ENCODE results near the gene OR14I1. TPM values are rescaled to one million over a fixed set of nuclear protein-coding genes. Genes with fewer than 3 reads are reported as not detected.

Gene OR14I1
- total and polyA plus RNA-seq, 9 of the 15 experiments (the other 6 are each of a cell fraction or from before 2014, with no cell fraction given): not detected

DNA sequence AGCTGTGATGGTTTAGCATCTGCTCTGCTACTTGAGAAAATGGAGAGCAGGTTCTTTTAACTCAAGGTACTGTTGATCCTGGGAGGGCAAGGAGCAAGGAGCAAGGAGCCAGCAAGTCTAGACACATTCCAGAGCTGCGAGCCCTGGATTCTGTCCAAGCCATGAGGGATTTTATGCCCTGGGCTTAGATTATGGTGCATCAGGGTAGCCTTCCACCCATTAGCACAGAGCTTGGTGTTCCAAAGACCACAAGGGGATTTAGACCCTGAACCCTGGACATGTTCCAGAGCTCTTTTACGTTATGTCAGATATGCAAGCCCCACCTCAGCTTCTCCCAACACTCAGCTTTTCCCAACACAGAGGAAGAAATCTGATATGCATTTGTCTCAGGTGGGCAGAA, 2.0 kb upstream of the OR14I1 start:
- TF ChIP-seq ZNF589 (CRISPR knock-in tag; IDR thresholded peaks at IDR 0.05; ENCODE audit: low read depth) (no peak), ZNF133 (CRISPR knock-in tag; IDR thresholded peaks at IDR 0.05) (no peak), NBN (IDR thresholded peaks at IDR 0.05; ENCODE audit: low read depth) (no peak), SAP30 (IDR thresholded peaks at IDR 0.05; ENCODE audit: borderline replicate concordance, insufficient read depth, low read depth, low read length, poor library complexity, severe bottlenecking) (no peak), RB1 (IDR thresholded peaks at IDR 0.05; ENCODE audit: low read depth) (no peak), ELF2 (CRISPR knock-in tag; IDR thresholded peaks at IDR 0.05) (no peak), NR2F6 (CRISPR knock-in tag; IDR thresholded peaks at IDR 0.05) (no peak)
- TF ChIP-seq, protein P1, sequence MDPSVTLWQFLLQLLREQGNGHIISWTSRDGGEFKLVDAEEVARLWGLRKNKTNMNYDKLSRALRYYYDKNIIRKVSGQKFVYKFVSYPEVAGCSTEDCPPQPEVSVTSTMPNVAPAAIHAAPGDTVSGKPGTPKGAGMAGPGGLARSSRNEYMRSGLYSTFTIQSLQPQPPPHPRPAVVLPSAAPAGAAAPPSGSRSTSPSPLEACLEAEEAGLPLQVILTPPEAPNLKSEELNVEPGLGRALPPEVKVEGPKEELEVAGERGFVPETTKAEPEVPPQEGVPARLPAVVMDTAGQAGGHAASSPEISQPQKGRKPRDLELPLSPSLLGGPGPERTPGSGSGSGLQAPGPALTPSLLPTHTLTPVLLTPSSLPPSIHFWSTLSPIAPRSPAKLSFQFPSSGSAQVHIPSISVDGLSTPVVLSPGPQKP (CRISPR knock-in tag; IDR thresholded peaks at IDR 0.05): no peak
- TF ChIP-seq, protein P2, sequence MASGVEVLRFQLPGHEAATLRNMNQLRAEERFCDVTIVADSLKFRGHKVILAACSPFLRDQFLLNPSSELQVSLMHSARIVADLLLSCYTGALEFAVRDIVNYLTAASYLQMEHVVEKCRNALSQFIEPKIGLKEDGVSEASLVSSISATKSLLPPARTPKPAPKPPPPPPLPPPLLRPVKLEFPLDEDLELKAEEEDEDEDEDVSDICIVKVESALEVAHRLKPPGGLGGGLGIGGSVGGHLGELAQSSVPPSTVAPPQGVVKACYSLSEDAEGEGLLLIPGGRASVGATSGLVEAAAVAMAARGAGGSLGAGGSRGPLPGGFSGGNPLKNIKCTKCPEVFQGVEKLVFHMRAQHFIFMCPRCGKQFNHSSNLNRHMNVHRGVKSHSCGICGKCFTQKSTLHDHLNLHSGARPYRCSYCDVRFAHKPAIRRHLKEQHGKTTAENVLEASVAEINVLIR (CRISPR knock-in tag; IDR thresholded peaks at IDR 0.05): no peak
- H3K4me1 ChIP-seq (replicated peaks in 1 of 2; ENCODE audit: control insufficient read depth in 2 of 2, insufficient read depth in 2 of 2, low read length in 2 of 2): no peaks in the 10 kb centered on the region
- no peak overlapping the region for H2AFZ ChIP-seq (ENCODE audit: low read depth, low read length)
- 4% methylated on average over 2 of the region's 2 CpGs for WGBS (ENCODE audit: insufficient coverage, low coverage, missing lambda C conversion rate)
- no peaks in the 10 kb centered on the region for H3K9me1 ChIP-seq (ENCODE audit: control insufficient read depth, insufficient read depth, low read length)
- H3K4me2 ChIP-seq (ENCODE audit: insufficient read depth, low read length): no peak overlapping the region
- no peaks in the 10 kb centered on the region for H3K36me3 ChIP-seq (ENCODE audit: control insufficient read depth, insufficient read depth, low read length)
- in situ Hi-C loops (cut with MboI): no loop called here
- no peaks in the 10 kb centered on the region for H3K79me2 ChIP-seq (ENCODE audit: control insufficient read depth, insufficient read depth, low read length)
- ATAC-seq (no peak), FAIRE-seq (no peak), DNase-seq (ENCODE audit: extremely low read depth in 1 of 4, low spot score in 3 of 4) (no peak)
- no TSS peak for BruUV-seq (replicated peaks)
- no peaks in the 10 kb centered on the region for H3K9me3 ChIP-seq (replicated peaks; ENCODE audit: control insufficient read depth, insufficient read depth, low read depth, low read length)
- CTCF ChIA-PET (ENCODE audit: low intra/inter-chr PET ratio): interaction anchor here (1.8 kb wide), 1 partner anchor 103 kb away, joined by 9 read pairs; no protein-coding TSS in a partner anchor
- intact Hi-C loops (cut with micrococcal nuclease): no loop called here
- H3K4me3 ChIP-seq: no peak overlapping the region
- no peaks in the 10 kb centered on the region for H4K20me1 ChIP-seq (replicated peaks; ENCODE audit: control insufficient read depth, insufficient read depth, low read length)
- H3K27me3 ChIP-seq (ENCODE audit: control insufficient read depth in 2 of 2, insufficient read depth in 2 of 2, low read length in 2 of 2): no peaks in the 10 kb centered on the region; a peak in 2 of 5 replicates
- no peak overlapping the region for H3K9ac ChIP-seq (ENCODE audit: insufficient read depth in 1 of 2, low read depth in 2 of 2, low read length in 2 of 2)
- POLR2A ChIA-PET: interaction anchor here (0.6 kb wide), 1 partner anchor 25 kb away, joined by 3 read pairs; no protein-coding TSS in a partner anchor
- H3K27ac ChIP-seq (ENCODE audit: extremely low read depth, low read depth, low read length): no peak overlapping the region
